ENCODE measurements around the gene MPP4. TPM values are rescaled to one million over a fixed set of nuclear protein-coding genes. Genes with fewer than 3 reads are reported as not detected.
A peak's percentile ranks its signal among the peaks of the same experiment; 100 is the strongest.

Gene MPP4
- total and polyA plus RNA-seq, 12 donors: 0.16 to 0.25 (median 0.25) TPM; not detected in 9

- Histone ChIP-seq H3K4me1 (peaks cover 0 to 3% (median under 1%) of the 10 kb centered on the region in 9 donors), H3K4me3 (no peak overlapping the region), H3K27me3 (no peaks in the 10 kb centered on the region), H3K36me3 (peaks cover 0 to 99% (median 61%) of the 10 kb centered on the region in 9 donors), H3K27ac (no peak overlapping the region), H3K9me3 (no peaks in the 10 kb centered on the region)
- WGBS, 2 donors: 83 to 94% methylated on average over 5 of the region's 5 CpGs
- ATAC-seq: no peak
- DNase-seq: no peak
- TF ChIP-seq, protein P1, sequence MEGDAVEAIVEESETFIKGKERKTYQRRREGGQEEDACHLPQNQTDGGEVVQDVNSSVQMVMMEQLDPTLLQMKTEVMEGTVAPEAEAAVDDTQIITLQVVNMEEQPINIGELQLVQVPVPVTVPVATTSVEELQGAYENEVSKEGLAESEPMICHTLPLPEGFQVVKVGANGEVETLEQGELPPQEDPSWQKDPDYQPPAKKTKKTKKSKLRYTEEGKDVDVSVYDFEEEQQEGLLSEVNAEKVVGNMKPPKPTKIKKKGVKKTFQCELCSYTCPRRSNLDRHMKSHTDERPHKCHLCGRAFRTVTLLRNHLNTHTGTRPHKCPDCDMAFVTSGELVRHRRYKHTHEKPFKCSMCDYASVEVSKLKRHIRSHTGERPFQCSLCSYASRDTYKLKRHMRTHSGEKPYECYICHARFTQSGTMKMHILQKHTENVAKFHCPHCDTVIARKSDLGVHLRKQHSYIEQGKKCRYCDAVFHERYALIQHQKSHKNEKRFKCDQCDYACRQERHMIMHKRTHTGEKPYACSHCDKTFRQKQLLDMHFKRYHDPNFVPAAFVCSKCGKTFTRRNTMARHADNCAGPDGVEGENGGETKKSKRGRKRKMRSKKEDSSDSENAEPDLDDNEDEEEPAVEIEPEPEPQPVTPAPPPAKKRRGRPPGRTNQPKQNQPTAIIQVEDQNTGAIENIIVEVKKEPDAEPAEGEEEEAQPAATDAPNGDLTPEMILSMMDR (IDR thresholded peaks at IDR 0.05): no peak
- intact Hi-C loops (cut with DNase I): no loop called here
These were observed 6.1 kb upstream of the MPP4 start for GRCh38 chr2:201704536-201704935.

DNA sequence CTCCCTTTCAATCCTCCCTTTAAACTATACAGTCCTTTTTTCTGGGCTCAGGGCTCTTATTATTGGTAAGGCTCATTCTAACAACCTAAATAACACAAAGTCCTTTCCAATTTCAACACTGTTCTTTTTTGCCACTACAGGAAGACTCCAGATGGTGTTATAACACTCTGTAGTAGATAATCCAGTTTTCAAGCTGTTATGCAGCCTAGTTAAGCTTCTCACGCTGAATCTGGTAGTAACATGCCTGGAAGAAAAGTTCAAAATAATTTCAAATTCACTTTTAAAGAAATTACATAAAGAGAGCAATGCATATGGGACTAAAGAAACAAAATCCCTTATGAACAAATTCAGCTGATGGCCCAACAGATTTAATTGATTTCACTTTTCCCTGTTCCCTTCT, 3.2 kb upstream of the MPP4 start:
- TF ChIP-seq, protein P1 (IDR thresholded peaks at IDR 0.05): no peak
- 92 to 93% methylated on average over 1 of the region's 1 CpG for WGBS, 2 donors
- peaks cover 0 to 70% (median 45%) of the 10 kb centered on the region in 9 donors for H3K36me3 ChIP-seq

GRCh38 chr2:201699416-201699815, 972 bp upstream of the MPP4 start:
- no peak for DNase-seq
- Histone ChIP-seq H3K27me3 (no peaks in the 10 kb centered on the region), H3K4me1 (peaks cover 2 to 39% (median 25%) of the 10 kb centered on the region in 9 donors), H3K4me3 (no peak overlapping the region), H3K27ac (peak overlapping the region in 4 of 10 donors; percentile 41 to 63 (median 52)), H3K36me3 (peaks cover 0 to 48% (median 25%) of the 10 kb centered on the region in 9 donors), H3K9me3 (no peaks in the 10 kb centered on the region)
- TF ChIP-seq, protein P1 (IDR thresholded peaks at IDR 0.05): no peak
- no peak for ATAC-seq
- intact Hi-C loops (cut with DNase I): no loop called here
- 62 to 72% methylated on average over 1 of the region's 1 CpG for WGBS, 2 donors

More for the DNA sequence above, 3.2 kb upstream of the MPP4 start:
- H3K27ac ChIP-seq: no peak overlapping the region
- H3K9me3 ChIP-seq: no peaks in the 10 kb centered on the region
- peaks cover 0 to 27% (median 20%) of the 10 kb centered on the region in 9 donors for H3K4me1 ChIP-seq
- no peaks in the 10 kb centered on the region for H3K27me3 ChIP-seq
- no peak for ATAC-seq
- intact Hi-C loops (cut with DNase I): no loop called here
- H3K4me3 ChIP-seq: no peak overlapping the region
- no peak for DNase-seq

DNA sequence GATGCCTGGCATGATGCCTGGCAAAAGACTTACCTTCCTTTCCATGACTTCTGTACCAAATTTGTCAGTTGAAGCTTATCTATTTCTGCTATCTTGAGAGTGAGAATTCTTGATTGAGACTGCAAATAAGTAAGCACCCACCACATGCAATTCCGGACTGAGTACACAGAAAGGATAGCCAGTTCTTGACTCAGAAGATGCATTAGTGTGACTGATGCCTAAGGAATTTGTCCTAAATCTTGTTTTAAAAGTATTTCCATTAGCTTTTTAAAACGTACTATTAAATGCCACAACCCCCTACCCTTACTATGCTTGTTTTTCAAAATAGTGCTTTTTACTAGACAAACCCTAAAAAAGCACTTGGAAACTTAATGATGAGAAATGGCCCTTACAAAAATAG, 545 bp downstream of the MPP4 start:
- intact Hi-C loops (cut with DNase I): no loop called here
- Histone ChIP-seq H3K27ac (peak overlapping the region in 2 of 10 donors; percentile 41 to 63), H3K4me1 (peaks cover 2 to 39% (median 25%) of the 10 kb centered on the region in 9 donors), H3K36me3 (peaks cover 0 to 33% (median 14%) of the 10 kb centered on the region in 9 donors), H3K9me3 (no peaks in the 10 kb centered on the region), H3K27me3 (no peaks in the 10 kb centered on the region), H3K4me3 (no peak overlapping the region)
- WGBS, 2 donors: 47 to 53% methylated on average over 2 of the region's 2 CpGs
- DNase-seq (no peak), ATAC-seq (no peak)
- TF ChIP-seq, protein P1 (IDR thresholded peaks at IDR 0.05): no peak
